Measurements from ENCODE around the gene OBSL1. TPM values are rescaled to one million over a fixed set of nuclear protein-coding genes. Genes with fewer than 3 reads are reported as not detected.

The OBSL1 gene
- total and polyA plus RNA-seq, 7 experiments from 2014 or later: 0.19 to 7.1 (median 4.0) TPM; not detected in 4

- Histone ChIP-seq H3K4me1 (ENCODE audit: control insufficient read depth in 2 of 2, insufficient read depth in 2 of 2, low read length in 2 of 2) (peaks cover 2 to 3% of the 10 kb centered on the region in 2 donors), H3K27ac (ENCODE audit: low read depth, low read length) (no peak overlapping the region), H3K27me3 (ENCODE audit: control insufficient read depth in 2 of 2, insufficient read depth in 2 of 2, low read length in 2 of 2) (no peaks in the 10 kb centered on the region), H3K4me3 (ENCODE audit: low read length) (no peak overlapping the region), H3K36me3 (ENCODE audit: control insufficient read depth in 2 of 3, insufficient read depth in 3 of 3, low read length in 3 of 3) (no peaks in the 10 kb centered on the region), H3K9me3 (ENCODE audit: control insufficient read depth in 2 of 3, low read length in 3 of 3) (no peaks in the 10 kb centered on the region)
- Mint-ChIP-seq H3K4me1 (peaks cover 0 to 10% (median 3%) of the 10 kb centered on the region in 7 donors), H3K9me3 (no peaks in the 10 kb centered on the region), H3K4me3 (no peak overlapping the region), H3K36me3 (peaks cover 0 to 4% (median 0%) of the 10 kb centered on the region in 5 donors), H3K27me3 (peaks cover 0 to 4% (median 0%) of the 10 kb centered on the region in 5 donors), H3K27ac (no peak overlapping the region)
- ChIA-PET POLR2A (no interaction called here), CTCF (interaction anchor here (0.7 kb wide), 1 partner anchor 77 kb away, joined by 3 read pairs; no protein-coding TSS in a partner anchor)
- intact Hi-C loops (cut with micrococcal nuclease): no loop called here
- ATAC-seq (no peak), DNase-seq (no peak)
These were observed 34.4 kb downstream of the OBSL1 start for GRCh38 chr2:219536967-219537366.

- Histone ChIP-seq H3K36me3 (ENCODE audit: control insufficient read depth in 2 of 3, insufficient read depth in 3 of 3, low read length in 3 of 3) (no peaks in the 10 kb centered on the region), H3K4me1 (ENCODE audit: control insufficient read depth in 2 of 2, insufficient read depth in 2 of 2, low read length in 2 of 2) (no peaks in the 10 kb centered on the region), H3K27me3 (ENCODE audit: control insufficient read depth in 2 of 2, insufficient read depth in 2 of 2, low read length in 2 of 2) (no peaks in the 10 kb centered on the region), H3K27ac (ENCODE audit: low read depth, low read length) (no peak overlapping the region), H3K9me3 (ENCODE audit: control insufficient read depth in 2 of 3, low read length in 3 of 3) (no peaks in the 10 kb centered on the region), H3K4me3 (ENCODE audit: low read length) (no peak overlapping the region)
- Mint-ChIP-seq H3K9me3 (no peaks in the 10 kb centered on the region), H3K4me3 (no peak overlapping the region), H3K27ac (no peak overlapping the region), H3K27me3 (peaks cover under 1 to 8% (median 2%) of the 10 kb centered on the region in 5 donors), H3K36me3 (peaks cover 0 to 4% (median 0%) of the 10 kb centered on the region in 5 donors), H3K4me1 (peaks cover 0 to 5% (median 0%) of the 10 kb centered on the region in 7 donors)
- no peak for ATAC-seq
- DNase-seq: no peak
- intact Hi-C loops (cut with micrococcal nuclease): no loop called here
- POLR2A ChIA-PET: no interaction called here
- CTCF ChIA-PET: no interaction called here
These were observed 34.9 kb downstream of the OBSL1 start for GRCh38 chr2:219536425-219536824.

GRCh38 chr2:219533930-219534661 is 37.2 kb downstream of the OBSL1 start:
- Mint-ChIP-seq H3K4me1 (peaks cover 0 to 7% (median 0%) of the 10 kb centered on the region in 7 donors), H3K9me3 (no peaks in the 10 kb centered on the region)
- intact Hi-C loops (cut with micrococcal nuclease): no loop called here

GRCh38 chr2:219532378-219532649 is 39.0 kb downstream of the OBSL1 start:
- H3K9me3 ChIP-seq (ENCODE audit: control insufficient read depth in 2 of 3, low read length in 3 of 3): no peaks in the 10 kb centered on the region
- no peak overlapping the region for H3K27ac ChIP-seq (ENCODE audit: low read depth, low read length)
- ChIA-PET POLR2A (no interaction called here), CTCF (interaction anchor here (5.0 kb wide), 1 partner anchor 130 kb away, joined by 67 read pairs; no protein-coding TSS in a partner anchor)
- Mint-ChIP-seq H3K4me3 (no peak overlapping the region), H3K27me3 (peaks cover 37 to 45% (median 40%) of the 10 kb centered on the region in 5 donors), H3K9me3 (no peaks in the 10 kb centered on the region), H3K36me3 (no peaks in the 10 kb centered on the region), H3K4me1 (peaks cover 0 to 7% (median 0%) of the 10 kb centered on the region in 7 donors), H3K27ac (no peak overlapping the region)
- H3K4me1 ChIP-seq (ENCODE audit: control insufficient read depth in 2 of 2, insufficient read depth in 2 of 2, low read length in 2 of 2): peaks cover 0 to 8% of the 10 kb centered on the region in 2 donors
- no peak for ATAC-seq
- peaks cover 3 to 18% of the 10 kb centered on the region in 2 donors for H3K27me3 ChIP-seq (ENCODE audit: control insufficient read depth in 2 of 2, insufficient read depth in 2 of 2, low read length in 2 of 2)
- no peaks in the 10 kb centered on the region for H3K36me3 ChIP-seq (ENCODE audit: control insufficient read depth in 2 of 3, insufficient read depth in 3 of 3, low read length in 3 of 3)
- DNase-seq: no peak
- H3K4me3 ChIP-seq (ENCODE audit: low read length): no peak overlapping the region
- intact Hi-C loops (cut with micrococcal nuclease): no loop called here

More at GRCh38 chr2:219533930-219534661, 37.2 kb downstream of the OBSL1 start:
- Histone ChIP-seq H3K36me3 (ENCODE audit: control insufficient read depth in 2 of 3, insufficient read depth in 3 of 3, low read length in 3 of 3) (no peaks in the 10 kb centered on the region), H3K4me1 (ENCODE audit: control insufficient read depth in 2 of 2, insufficient read depth in 2 of 2, low read length in 2 of 2) (peaks cover 0 to 8% of the 10 kb centered on the region in 2 donors), H3K27me3 (ENCODE audit: control insufficient read depth in 2 of 2, insufficient read depth in 2 of 2, low read length in 2 of 2) (peaks cover 3 to 11% of the 10 kb centered on the region in 2 donors), H3K9me3 (ENCODE audit: control insufficient read depth in 2 of 3, low read length in 3 of 3) (no peaks in the 10 kb centered on the region), H3K27ac (ENCODE audit: low read depth, low read length) (no peak overlapping the region), H3K4me3 (ENCODE audit: low read length) (no peak overlapping the region)
- Mint-ChIP-seq H3K36me3 (peaks cover 0 to 3% (median 0%) of the 10 kb centered on the region in 5 donors), H3K4me3 (no peak overlapping the region), H3K27ac (no peak overlapping the region), H3K27me3 (peaks cover 22 to 29% (median 24%) of the 10 kb centered on the region in 5 donors)
- no peak for DNase-seq
- ChIA-PET CTCF (interaction anchor here (1.0 to 1.2 kb wide), 3 partner anchors 73 to 108 kb away, joined by 3 to 7 read pairs (median 3); no protein-coding TSS in a partner anchor), POLR2A (no interaction called here)
- no peak for ATAC-seq

GRCh38 chr2:219531639-219532377 is 39.5 kb downstream of the OBSL1 start:
- intact Hi-C loops (cut with micrococcal nuclease): loop anchor here in 1 of 2 donors (2.0 kb wide), 1 partner anchor 23 kb away; no protein-coding TSS in a partner anchor
- peaks cover 3 to 20% of the 10 kb centered on the region in 2 donors for H3K27me3 ChIP-seq (ENCODE audit: control insufficient read depth in 2 of 2, insufficient read depth in 2 of 2, low read length in 2 of 2)
- DNase-seq (no peak), ATAC-seq (no peak)
- H3K36me3 Mint-ChIP-seq: no peaks in the 10 kb centered on the region
- H3K4me3 ChIP-seq (ENCODE audit: low read length): no peak overlapping the region
- H3K27me3 Mint-ChIP-seq: peaks cover 39 to 50% (median 44%) of the 10 kb centered on the region in 5 donors
- no peaks in the 10 kb centered on the region for H3K9me3 Mint-ChIP-seq
- no peaks in the 10 kb centered on the region for H3K9me3 ChIP-seq (ENCODE audit: control insufficient read depth in 2 of 3, low read length in 3 of 3)
- peaks cover 0 to 7% (median 0%) of the 10 kb centered on the region in 7 donors for H3K4me1 Mint-ChIP-seq
- H3K27ac Mint-ChIP-seq: no peak overlapping the region
- no peak overlapping the region for H3K4me3 Mint-ChIP-seq
- ChIA-PET CTCF (interaction anchor here (0.6 to 5.0 kb wide), 4 partner anchors 22 to 185 kb away, joined by 3 to 67 read pairs (median 12); no protein-coding TSS in a partner anchor), POLR2A (no interaction called here)
- H3K27ac ChIP-seq (ENCODE audit: low read depth, low read length): no peak overlapping the region
- no peaks in the 10 kb centered on the region for H3K36me3 ChIP-seq (ENCODE audit: control insufficient read depth in 2 of 3, insufficient read depth in 3 of 3, low read length in 3 of 3)
- H3K4me1 ChIP-seq (ENCODE audit: control insufficient read depth in 2 of 2, insufficient read depth in 2 of 2, low read length in 2 of 2): peaks cover 0 to 8% of the 10 kb centered on the region in 2 donors

- CTCF ChIA-PET: interaction anchor here (0.9 to 5.0 kb wide), 19 partner anchors 8 to 194 kb away, joined by 3 to 67 read pairs (median 7); partner anchors contain the start of gene GMPPA
- H3K36me3 Mint-ChIP-seq: no peaks in the 10 kb centered on the region
- intact Hi-C loops (cut with micrococcal nuclease): loop anchor here (1.0 to 2.0 kb wide), 8 partner anchors 21 to 370 kb away; partner anchors contain the start of gene NHEJ1 (in 1 of the 2)
- POLR2A ChIA-PET: interaction anchor here (1.2 to 1.4 kb wide), 2 partner anchors 35 to 128 kb away, joined by 5 to 8 read pairs; a partner anchor contains a TSS
- no peaks in the 10 kb centered on the region for H3K9me3 Mint-ChIP-seq
- Histone ChIP-seq H3K27me3 (ENCODE audit: control insufficient read depth in 2 of 2, insufficient read depth in 2 of 2, low read length in 2 of 2) (peaks cover 3 to 20% of the 10 kb centered on the region in 2 donors), H3K4me3 (ENCODE audit: low read length) (no peak overlapping the region), H3K9me3 (ENCODE audit: control insufficient read depth in 2 of 3, low read length in 3 of 3) (no peaks in the 10 kb centered on the region), H3K27ac (ENCODE audit: low read depth, low read length) (no peak overlapping the region), H3K4me1 (ENCODE audit: control insufficient read depth in 2 of 2, insufficient read depth in 2 of 2, low read length in 2 of 2) (peaks cover 0 to 8% of the 10 kb centered on the region in 2 donors), H3K36me3 (ENCODE audit: control insufficient read depth in 2 of 3, insufficient read depth in 3 of 3, low read length in 3 of 3) (no peaks in the 10 kb centered on the region)
- DNase-seq: peak; percentile 70 to 89 (median 83)
- H3K27me3 Mint-ChIP-seq: peaks cover 53 to 65% (median 57%) of the 10 kb centered on the region in 5 donors
- H3K4me3 Mint-ChIP-seq: no peak overlapping the region
- peaks cover 0 to 7% (median 0%) of the 10 kb centered on the region in 7 donors for H3K4me1 Mint-ChIP-seq
- no peak overlapping the region for H3K27ac Mint-ChIP-seq
- peak; percentile 91 for ATAC-seq
These were observed 41.0 kb downstream of the OBSL1 start for GRCh38 chr2:219530048-219530963.

All from naive thymus-derived CD4-positive, alpha-beta T cell (primary cell).